HG03039 (cell line): ENCODE measurements around the gene CISD1.
A peak's percentile ranks its signal among the peaks of the same experiment; 100 is the strongest.
"Not testable (repeated sequence)": the region's sequence is repeated elsewhere in the genome, so short reads cannot be mapped to it uniquely, and the experiment has no call there.

Experiments used
- ATAC-seq: cut with Tn5 transposase; IDR thresholded peaks from one replicate; pipeline ENCODE4 v1.9.1; 2021; ENCODE audit warnings: mild to moderate bottlenecking, moderate library complexity; ENCODE audit not compliant: unreplicated experiment

Gene CISD1

DNA sequence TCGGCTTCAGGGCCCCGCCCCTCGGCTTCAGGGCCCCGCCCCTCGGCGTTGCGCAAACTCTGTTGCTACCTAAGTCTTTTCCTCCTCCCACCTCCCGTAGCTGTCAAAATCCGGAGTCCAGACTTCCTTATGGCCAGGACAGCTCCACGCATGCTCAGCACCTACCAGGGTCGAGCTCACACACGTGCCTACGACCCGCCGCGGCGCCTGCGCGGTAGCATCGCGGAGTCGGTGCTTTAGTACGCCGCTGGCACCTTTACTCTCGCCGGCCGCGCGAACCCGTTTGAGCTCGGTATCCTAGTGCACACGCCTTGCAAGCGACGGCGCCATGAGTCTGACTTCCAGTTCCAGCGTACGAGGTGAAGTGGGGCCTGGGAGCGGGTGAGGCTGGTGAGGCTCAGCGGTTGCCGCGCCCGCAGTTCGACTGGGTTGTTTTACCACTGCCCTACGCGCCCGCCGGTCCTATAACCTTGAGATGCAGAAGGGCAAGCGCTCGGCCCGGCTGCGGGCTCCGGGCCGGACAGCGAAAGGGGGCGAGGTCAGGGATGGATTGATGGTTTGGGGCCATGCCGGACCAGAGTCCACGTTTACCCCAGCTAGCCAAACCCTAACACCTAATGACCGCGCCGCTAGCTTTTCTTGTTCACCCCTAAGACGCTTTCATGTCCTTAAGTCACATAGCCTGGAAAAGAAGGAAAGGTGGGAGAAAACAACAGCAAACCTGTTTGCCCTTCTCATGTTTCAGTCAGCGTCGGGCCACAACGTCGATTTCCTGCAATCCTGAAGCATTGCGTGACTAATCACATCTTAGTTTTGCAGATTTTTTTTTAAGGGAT lies at the start of gene CISD1:
Gene CISD1, plus strand, starts transcription at position 217 of the 836 bp plus-strand sequence. Its CDS starts 112 bp downstream, at position 329.
- peak; percentile 63 for ATAC-seq

DNA sequence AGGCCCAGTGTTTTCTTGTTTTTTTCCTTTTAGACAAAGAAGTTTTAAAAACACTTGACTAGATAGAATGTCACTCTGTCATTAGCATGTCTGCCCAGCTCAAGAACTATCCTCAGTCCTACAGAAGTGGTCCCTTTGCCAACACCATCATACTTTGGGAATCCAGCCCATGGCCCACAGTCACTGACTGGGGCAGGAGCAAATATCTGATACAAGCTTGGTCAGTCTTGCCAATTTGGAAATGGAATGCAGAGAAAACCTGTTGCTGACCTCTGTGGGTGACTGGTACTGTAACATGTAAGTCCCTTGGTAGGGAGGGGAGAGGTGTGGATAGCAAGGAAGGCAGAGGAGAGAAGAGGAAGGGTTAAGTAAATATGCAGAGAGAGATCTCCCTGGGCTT lies 49.1 kb upstream of the CISD1 start:
- ATAC-seq = no peak

GRCh38 chr10:58220769-58221451 lies 48.1 kb upstream of the CISD1 start:
- no peak for ATAC-seq

- ATAC-seq = no peak
Measured at GRCh38 chr10:58225654-58226053, 43.3 kb upstream of the CISD1 start.

DNA sequence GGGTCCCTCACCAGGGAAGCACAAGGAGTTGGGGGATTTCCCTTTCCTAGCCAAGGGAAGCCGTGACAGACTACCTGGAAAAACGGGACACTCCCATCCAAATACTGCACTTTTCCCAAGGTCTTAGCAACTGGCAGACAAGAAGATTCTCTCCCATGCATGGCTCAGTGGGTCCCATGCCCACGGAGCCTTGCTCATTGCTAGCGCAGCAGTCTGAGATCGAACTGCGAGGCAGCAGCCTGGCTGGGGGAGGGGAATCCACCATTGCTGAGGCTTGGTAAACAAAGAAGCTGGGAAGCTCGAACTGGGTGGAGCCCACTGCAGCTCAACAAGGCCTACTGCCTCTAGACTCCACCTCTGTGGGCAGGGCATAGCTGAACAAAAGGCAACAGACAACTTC lies 39.1 kb upstream of the CISD1 start:
- ATAC-seq = not testable (repeated sequence)

DNA sequence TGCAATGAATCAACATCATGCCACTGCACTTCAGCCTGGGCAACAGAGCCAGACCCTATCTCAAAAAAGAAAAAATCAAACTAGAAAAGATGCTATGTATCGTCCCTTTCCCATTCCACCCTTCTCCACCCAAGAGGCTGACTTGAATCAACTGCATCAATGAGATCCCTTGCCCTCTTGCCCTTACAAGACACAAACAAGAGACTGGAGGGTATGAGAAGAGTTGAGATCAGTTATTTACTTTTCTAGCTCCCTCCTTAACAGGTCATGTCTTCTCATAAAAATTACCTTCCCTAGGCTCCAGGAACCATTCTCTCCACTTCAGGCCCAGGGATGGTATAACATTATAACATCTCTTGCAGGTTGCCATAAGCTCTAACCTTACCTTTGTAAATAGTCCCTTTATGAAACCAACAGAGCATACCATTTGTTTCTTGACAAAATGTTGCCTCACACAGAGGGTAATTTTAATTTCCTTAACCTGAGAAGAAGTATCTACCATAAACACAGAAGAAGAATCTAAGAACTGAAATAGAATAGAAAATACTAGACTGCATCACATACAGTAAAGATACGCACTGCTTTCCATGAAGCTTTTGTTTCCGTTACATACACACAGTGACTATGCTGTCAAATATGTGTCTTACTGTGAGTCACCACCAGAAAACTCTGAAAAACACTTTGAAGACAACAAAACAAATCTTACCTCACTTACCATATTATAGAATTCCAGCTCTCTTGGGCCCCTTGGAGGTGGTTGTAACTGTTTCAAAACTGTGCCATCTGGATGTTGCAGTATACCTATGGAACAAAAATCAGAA lies 31.7 kb upstream of the CISD1 start:
- no peak for ATAC-seq

- ATAC-seq = no peak
Measured at GRCh38 chr10:58239561-58240169, 29.3 kb upstream of the CISD1 start.

- no peak for ATAC-seq
Measured at GRCh38 chr10:58240531-58240930, 28.4 kb upstream of the CISD1 start.

- no peak for ATAC-seq
Measured at GRCh38 chr10:58241346-58241745, 27.6 kb upstream of the CISD1 start.

DNA sequence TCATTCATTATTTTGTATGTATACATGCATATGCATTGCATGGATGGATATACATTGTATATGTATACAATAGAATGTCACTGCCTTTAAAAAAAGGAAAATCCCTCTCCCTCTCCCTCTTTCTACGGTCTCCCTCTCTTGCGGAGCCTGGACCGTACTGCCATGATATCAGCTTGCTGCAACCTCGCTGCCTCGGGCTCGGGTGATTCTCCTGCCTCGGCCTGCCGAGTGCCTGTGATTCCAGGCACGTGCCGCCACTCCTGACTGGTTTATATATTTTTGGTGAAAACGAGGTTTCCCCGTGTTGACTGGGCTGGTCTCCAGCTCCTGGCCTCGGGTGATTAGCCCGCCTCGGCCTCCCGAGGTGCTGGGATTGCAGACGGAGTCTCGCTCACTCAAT lies 25.7 kb upstream of the CISD1 start:
- ATAC-seq = no peak

GRCh38 chr10:58243801-58244200 lies 25.2 kb upstream of the CISD1 start:
- not testable (repeated sequence) for ATAC-seq

GRCh38 chr10:58244242-58244641 lies 24.7 kb upstream of the CISD1 start:
- not testable (repeated sequence) for ATAC-seq

DNA sequence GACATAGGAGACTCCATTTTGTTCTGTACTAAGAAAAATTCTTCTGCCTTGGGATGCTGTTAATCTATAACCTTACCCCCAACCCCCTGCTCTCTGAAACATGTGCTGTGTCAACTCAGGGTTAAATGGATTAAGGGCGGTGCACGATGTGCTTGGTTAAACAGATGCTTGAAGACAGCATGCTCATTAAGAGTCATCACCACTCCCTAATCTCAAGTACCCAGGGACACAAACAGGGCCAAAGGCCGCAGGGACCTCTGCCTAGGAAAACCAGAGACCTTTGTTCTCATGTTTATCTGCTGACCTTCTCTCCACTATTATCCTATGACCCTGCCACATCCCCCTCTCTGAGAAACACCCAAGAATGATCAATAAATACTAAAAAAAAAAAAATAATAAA lies 24.3 kb upstream of the CISD1 start:
- not testable (repeated sequence) for ATAC-seq

DNA sequence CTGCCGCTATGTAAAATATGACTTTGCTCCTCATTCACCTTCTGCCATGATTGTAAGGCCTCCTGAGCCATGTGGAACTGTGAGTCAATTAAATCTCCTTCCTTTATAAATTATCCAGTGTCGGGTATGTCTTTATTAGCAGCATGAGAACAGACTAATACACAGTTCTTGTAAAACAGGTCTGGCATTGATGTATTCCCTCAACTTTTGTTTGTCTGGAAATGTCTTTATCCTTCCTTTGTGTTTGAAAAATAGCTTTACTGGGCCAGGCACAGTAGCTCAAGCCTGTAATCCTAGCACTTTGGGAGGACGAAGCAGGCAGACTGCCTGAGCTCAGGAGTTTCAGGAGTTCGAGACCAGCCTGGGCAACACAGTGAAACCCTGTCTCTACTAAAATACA lies 15.8 kb upstream of the CISD1 start:
- ATAC-seq = no peak

DNA sequence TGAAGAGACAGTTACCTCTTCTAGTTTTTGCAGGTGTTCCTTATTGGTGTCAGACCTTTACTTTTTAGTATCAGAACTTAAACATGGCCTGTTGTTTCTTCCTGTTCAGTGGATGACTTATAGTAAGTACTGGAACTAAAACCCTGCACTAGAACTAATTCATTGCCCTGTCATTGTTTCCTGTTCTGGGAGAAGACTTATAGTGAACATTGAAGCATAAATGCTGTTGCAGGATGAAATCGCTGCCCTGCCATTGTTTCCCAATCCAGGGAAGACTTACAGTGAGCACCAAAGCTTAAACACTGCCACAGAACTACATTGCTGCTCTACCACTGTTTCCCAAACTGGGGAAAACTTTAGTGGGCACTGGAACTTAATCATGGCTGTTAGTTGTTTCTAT lies 14.3 kb upstream of the CISD1 start:
- ATAC-seq = no peak

DNA sequence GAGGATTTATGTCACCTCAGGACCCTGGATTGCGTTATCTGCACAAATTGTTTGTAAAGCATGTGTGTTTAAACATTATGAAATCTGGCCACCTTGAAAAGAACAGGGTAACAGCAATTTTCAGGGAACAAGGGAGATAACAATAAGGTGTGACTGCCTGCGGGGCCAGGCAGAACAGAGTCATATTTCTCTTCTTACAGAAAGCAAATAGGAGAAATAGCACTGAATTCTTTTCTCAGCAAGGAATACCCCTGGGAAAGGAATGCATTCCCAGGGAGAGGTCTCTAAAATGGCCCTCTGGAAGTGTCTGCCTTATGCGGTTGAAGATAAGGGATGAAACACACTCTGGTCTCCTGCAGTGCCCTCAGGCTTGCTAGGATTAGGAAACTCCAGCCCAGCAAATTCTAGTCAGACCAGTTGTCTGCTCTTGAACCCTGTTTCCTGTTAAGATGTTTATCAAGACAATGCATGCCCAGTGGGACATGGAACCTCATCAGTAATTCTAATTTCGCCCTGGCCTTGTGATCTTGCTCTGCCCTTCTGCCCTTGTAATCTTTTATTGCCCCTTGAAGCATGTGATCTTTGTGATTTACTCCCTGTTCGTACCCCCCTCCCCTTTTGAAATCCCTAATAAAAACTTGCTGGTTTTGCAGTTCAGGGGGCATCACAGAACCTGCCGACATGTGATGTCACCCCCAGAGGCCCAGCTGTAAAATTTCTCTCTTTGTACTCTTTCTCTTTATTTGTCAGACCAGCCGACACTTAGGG lies 12.8 kb upstream of the CISD1 start:
- not testable (repeated sequence) for ATAC-seq

DNA sequence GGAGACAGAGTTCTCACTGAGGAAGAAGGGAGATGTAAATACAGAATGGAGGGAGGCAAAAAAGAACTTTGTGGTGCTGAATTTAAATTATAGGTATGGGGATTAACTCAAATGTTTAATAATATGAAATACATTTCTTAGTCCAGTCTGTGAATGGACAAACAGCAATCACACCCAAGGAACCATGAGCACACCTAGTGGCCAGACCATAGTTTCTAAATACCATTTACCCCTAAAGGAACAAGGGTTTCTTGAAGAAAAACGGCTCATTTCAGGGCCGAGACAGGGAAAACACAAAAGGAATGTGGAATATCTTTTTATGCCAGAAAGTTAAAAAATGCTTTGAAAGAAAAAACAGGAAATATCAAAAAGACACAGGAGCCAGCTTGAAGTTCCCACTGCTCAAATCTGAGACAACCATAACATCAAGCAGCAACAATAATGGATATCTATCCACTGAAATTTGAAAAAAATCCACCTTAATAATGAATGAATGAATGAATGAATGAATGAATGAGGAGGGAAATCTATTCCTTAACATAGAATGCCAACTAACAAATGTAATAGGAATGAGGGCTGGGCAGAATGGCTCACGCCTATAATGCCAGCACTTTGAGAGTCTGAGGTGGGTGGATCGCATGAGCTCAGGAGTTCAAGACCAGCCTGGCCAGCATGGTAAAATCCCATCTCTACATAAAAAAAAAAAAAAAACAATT lies 9.8 kb upstream of the CISD1 start:
- no peak for ATAC-seq

- no peak for ATAC-seq
Measured at GRCh38 chr10:58260334-58260733, 8.6 kb upstream of the CISD1 start.

DNA sequence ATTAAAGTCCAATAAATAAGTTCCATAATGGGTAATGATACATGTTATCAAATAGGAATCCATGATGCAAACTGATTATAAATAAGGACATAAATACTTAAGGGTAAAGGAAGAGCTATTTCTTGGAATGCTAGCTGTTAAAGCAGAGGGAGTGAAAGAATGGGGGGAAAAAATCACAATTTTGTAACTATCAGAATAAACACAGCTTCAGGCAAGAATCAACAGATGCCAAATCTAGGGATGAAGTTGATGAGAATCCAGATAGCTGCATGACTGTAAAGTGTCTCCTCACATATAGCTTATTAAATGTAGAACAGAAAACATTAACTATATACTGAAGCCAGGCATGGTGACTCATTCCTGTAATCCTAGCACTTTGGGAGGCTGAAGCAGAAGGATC lies 6.2 kb upstream of the CISD1 start:
- no peak for ATAC-seq

- no peak for ATAC-seq
Measured at GRCh38 chr10:58264780-58265179, 4.2 kb upstream of the CISD1 start.
